Measurements from ENCODE around the gene CROT. TPM values are rescaled to one million over a fixed set of nuclear protein-coding genes. Genes with fewer than 3 reads are reported as not detected.

Gene CROT
- total and polyA plus RNA-seq, 4 donors: 5.3 to 18.7 (median 9.4) TPM

- 94 to 97% methylated on average over 2 of the region's 2 CpGs for WGBS, 2 donors
Observed at GRCh38 chr7:87337331-87337730, 8.1 kb upstream of the CROT start.

GRCh38 chr7:87339373-87339897 is 6.0 kb upstream of the CROT start:
- no peak for TF ChIP-seq CTCF (IDR thresholded peaks at IDR 0.05; ENCODE audit: control extremely low read depth, extremely low read depth)
- WGBS, 2 donors: 24 to 50% methylated on average over 2 of the region's 2 CpGs
- Histone ChIP-seq H3K4me3 (no peak overlapping the region), H3K27ac (ENCODE audit: low read depth in 1 of 2, low read length in 1 of 2) (no peak overlapping the region), H3K27me3 (ENCODE audit: control insufficient read depth in 3 of 3, insufficient read depth in 3 of 3, low read length in 2 of 3) (no peaks in the 10 kb centered on the region), H3K4me1 (ENCODE audit: control insufficient read depth in 5 of 5, insufficient read depth in 5 of 5, low read length in 5 of 5) (peaks cover 0 to 17% (median 0%) of the 10 kb centered on the region in 5 donors), H3K36me3 (ENCODE audit: control insufficient read depth in 4 of 4, insufficient read depth in 4 of 4, low read length in 4 of 4) (peaks cover 0 to 10% (median 2%) of the 10 kb centered on the region in 4 donors), H3K9me3 (ENCODE audit: control insufficient read depth in 4 of 4, insufficient read depth in 3 of 4, low read length in 3 of 4) (no peaks in the 10 kb centered on the region), H3K9ac (ENCODE audit: insufficient read depth in 1 of 2, low read length in 2 of 2) (no peak overlapping the region)
- DNase-seq (no peak), ATAC-seq (ENCODE audit: insufficient read depth, low FRiP score) (no peak)

More at GRCh38 chr7:87337331-87337730, 8.1 kb upstream of the CROT start:
- Histone ChIP-seq H3K4me3 (no peak overlapping the region), H3K27me3 (ENCODE audit: control insufficient read depth in 3 of 3, insufficient read depth in 3 of 3, low read length in 2 of 3) (no peaks in the 10 kb centered on the region), H3K36me3 (ENCODE audit: control insufficient read depth in 4 of 4, insufficient read depth in 4 of 4, low read length in 4 of 4) (peaks cover 0 to 10% (median 2%) of the 10 kb centered on the region in 4 donors), H3K9ac (ENCODE audit: insufficient read depth in 1 of 2, low read length in 2 of 2) (no peak overlapping the region), H3K4me1 (ENCODE audit: control insufficient read depth in 5 of 5, insufficient read depth in 5 of 5, low read length in 5 of 5) (no peaks in the 10 kb centered on the region), H3K9me3 (ENCODE audit: control insufficient read depth in 4 of 4, insufficient read depth in 3 of 4, low read length in 3 of 4) (no peaks in the 10 kb centered on the region), H3K27ac (ENCODE audit: low read depth in 1 of 2, low read length in 1 of 2) (no peak overlapping the region)
- TF ChIP-seq CTCF (IDR thresholded peaks at IDR 0.05; ENCODE audit: control extremely low read depth, extremely low read depth): no peak
- no peak for DNase-seq
- ATAC-seq (ENCODE audit: insufficient read depth, low FRiP score): no peak

GRCh38 chr7:87341441-87341840 is 4.0 kb upstream of the CROT start:
- H3K4me1 ChIP-seq (ENCODE audit: control insufficient read depth in 5 of 5, insufficient read depth in 5 of 5, low read length in 5 of 5): peaks cover 0 to 25% (median 0%) of the 10 kb centered on the region in 5 donors
- H3K4me3 ChIP-seq: no peak overlapping the region

More at GRCh38 chr7:87341441-87341840, 4.0 kb upstream of the CROT start:
- no peaks in the 10 kb centered on the region for H3K9me3 ChIP-seq (ENCODE audit: control insufficient read depth in 4 of 4, insufficient read depth in 3 of 4, low read length in 3 of 4)
- peaks cover 0 to 10% (median 3%) of the 10 kb centered on the region in 4 donors for H3K36me3 ChIP-seq (ENCODE audit: control insufficient read depth in 4 of 4, insufficient read depth in 4 of 4, low read length in 4 of 4)
- WGBS, 2 donors: 89 to 93% methylated on average over 2 of the region's 2 CpGs
- H3K9ac ChIP-seq (ENCODE audit: insufficient read depth in 1 of 2, low read length in 2 of 2): no peak overlapping the region
- ATAC-seq (ENCODE audit: insufficient read depth, low FRiP score): no peak
- no peaks in the 10 kb centered on the region for H3K27me3 ChIP-seq (ENCODE audit: control insufficient read depth in 3 of 3, insufficient read depth in 3 of 3, low read length in 2 of 3)
- TF ChIP-seq CTCF (IDR thresholded peaks at IDR 0.05; ENCODE audit: control extremely low read depth, extremely low read depth): no peak
- DNase-seq: no peak
- H3K27ac ChIP-seq (ENCODE audit: low read depth in 1 of 2, low read length in 1 of 2): no peak overlapping the region
